Measurements from ENCODE around the gene FGF14. TPM values are rescaled to one million over a fixed set of nuclear protein-coding genes. Genes with fewer than 3 reads are reported as not detected.
"Not testable (repeated sequence)": the region's sequence is repeated elsewhere in the genome, so short reads cannot be mapped to it uniquely, and the experiment has no call there.

Gene FGF14
- polyA plus RNA-seq, 2 donors, result 0.04 to 0.29 TPM

- no peak overlapping the region for H3K4me3 ChIP-seq (ENCODE audit: low read depth in 1 of 2, low read length in 2 of 2)
- H3K36me3 ChIP-seq (ENCODE audit: control insufficient read depth in 2 of 2, insufficient read depth in 2 of 2, low read length in 1 of 2), result no peaks in the 10 kb centered on the region
- no peaks in the 10 kb centered on the region for H3K27me3 ChIP-seq (ENCODE audit: control insufficient read depth in 1 of 2, insufficient read depth in 2 of 2, low read length in 2 of 2)
- H3K9me3 ChIP-seq (ENCODE audit: control insufficient read depth in 2 of 2, insufficient read depth in 1 of 2, low read depth in 1 of 2, low read length in 1 of 2), result no peaks in the 10 kb centered on the region
- 62 to 67% methylated on average over 7 of the region's 7 CpGs for WGBS, 2 donors
- H3K27ac ChIP-seq (ENCODE audit: low read depth in 2 of 2, low read length in 1 of 2), result no peak overlapping the region
- no peaks in the 10 kb centered on the region for H3K4me1 ChIP-seq (ENCODE audit: control insufficient read depth in 2 of 2, insufficient read depth in 2 of 2, low read length in 1 of 2)
Measured at GRCh38 chr13:102012299-102013293, 389.3 kb downstream of the FGF14 start.

- H3K9me3 ChIP-seq (ENCODE audit: control insufficient read depth in 2 of 2, insufficient read depth in 1 of 2, low read depth in 1 of 2, low read length in 1 of 2); H3K27me3 ChIP-seq (ENCODE audit: control insufficient read depth in 1 of 2, insufficient read depth in 2 of 2, low read length in 2 of 2); H3K36me3 ChIP-seq (ENCODE audit: control insufficient read depth in 2 of 2, insufficient read depth in 2 of 2, low read length in 1 of 2); H3K27ac ChIP-seq (ENCODE audit: low read depth in 2 of 2, low read length in 1 of 2); H3K4me1 ChIP-seq (ENCODE audit: control insufficient read depth in 2 of 2, insufficient read depth in 2 of 2, low read length in 1 of 2); H3K4me3 ChIP-seq (ENCODE audit: low read depth in 1 of 2, low read length in 2 of 2): not testable (repeated sequence)
- 68 to 74% methylated on average over 5 of the region's 5 CpGs for WGBS, 2 donors
Measured at GRCh38 chr13:102011455-102011854, 390.4 kb downstream of the FGF14 start.

GRCh38 chr13:102003848-102004570 is 397.8 kb downstream of the FGF14 start:
- Histone ChIP-seq H3K36me3 (ENCODE audit: control insufficient read depth in 2 of 2, insufficient read depth in 2 of 2, low read length in 1 of 2) (no peaks in the 10 kb centered on the region), H3K27me3 (ENCODE audit: control insufficient read depth in 1 of 2, insufficient read depth in 2 of 2, low read length in 2 of 2) (no peaks in the 10 kb centered on the region), H3K9me3 (ENCODE audit: control insufficient read depth in 2 of 2, insufficient read depth in 1 of 2, low read depth in 1 of 2, low read length in 1 of 2) (no peaks in the 10 kb centered on the region), H3K27ac (ENCODE audit: low read depth in 2 of 2, low read length in 1 of 2) (no peak overlapping the region), H3K4me1 (ENCODE audit: control insufficient read depth in 2 of 2, insufficient read depth in 2 of 2, low read length in 1 of 2) (no peaks in the 10 kb centered on the region), H3K4me3 (ENCODE audit: low read depth in 1 of 2, low read length in 2 of 2) (no peak overlapping the region)
- WGBS, 2 donors, result 71 to 76% methylated on average over 5 of the region's 5 CpGs

GRCh38 chr13:102002287-102002686 is 399.6 kb downstream of the FGF14 start:
- H3K4me3 ChIP-seq (ENCODE audit: low read depth in 1 of 2, low read length in 2 of 2), result no peak overlapping the region
- no peaks in the 10 kb centered on the region for H3K36me3 ChIP-seq (ENCODE audit: control insufficient read depth in 2 of 2, insufficient read depth in 2 of 2, low read length in 1 of 2)
- no peak overlapping the region for H3K27ac ChIP-seq (ENCODE audit: low read depth in 2 of 2, low read length in 1 of 2)
- no peaks in the 10 kb centered on the region for H3K27me3 ChIP-seq (ENCODE audit: control insufficient read depth in 1 of 2, insufficient read depth in 2 of 2, low read length in 2 of 2)
- H3K9me3 ChIP-seq (ENCODE audit: control insufficient read depth in 2 of 2, insufficient read depth in 1 of 2, low read depth in 1 of 2, low read length in 1 of 2), result no peaks in the 10 kb centered on the region
- no peaks in the 10 kb centered on the region for H3K4me1 ChIP-seq (ENCODE audit: control insufficient read depth in 2 of 2, insufficient read depth in 2 of 2, low read length in 1 of 2)
- 73 to 80% methylated on average over 3 of the region's 3 CpGs for WGBS, 2 donors

GRCh38 chr13:102000764-102001163 is 401.1 kb downstream of the FGF14 start:
- H3K9me3 ChIP-seq (ENCODE audit: control insufficient read depth in 2 of 2, insufficient read depth in 1 of 2, low read depth in 1 of 2, low read length in 1 of 2), result no peaks in the 10 kb centered on the region
- H3K4me1 ChIP-seq (ENCODE audit: control insufficient read depth in 2 of 2, insufficient read depth in 2 of 2, low read length in 1 of 2), result no peaks in the 10 kb centered on the region
- H3K27ac ChIP-seq (ENCODE audit: low read depth in 2 of 2, low read length in 1 of 2), result no peak overlapping the region
- H3K4me3 ChIP-seq (ENCODE audit: low read depth in 1 of 2, low read length in 2 of 2), result no peak overlapping the region
- H3K36me3 ChIP-seq (ENCODE audit: control insufficient read depth in 2 of 2, insufficient read depth in 2 of 2, low read length in 1 of 2), result no peaks in the 10 kb centered on the region
- H3K27me3 ChIP-seq (ENCODE audit: control insufficient read depth in 1 of 2, insufficient read depth in 2 of 2, low read length in 2 of 2), result no peaks in the 10 kb centered on the region

GRCh38 chr13:101998129-101998528 is 403.7 kb downstream of the FGF14 start:
- no peaks in the 10 kb centered on the region for H3K27me3 ChIP-seq (ENCODE audit: control insufficient read depth in 1 of 2, insufficient read depth in 2 of 2, low read length in 2 of 2)
- no peaks in the 10 kb centered on the region for H3K36me3 ChIP-seq (ENCODE audit: control insufficient read depth in 2 of 2, insufficient read depth in 2 of 2, low read length in 1 of 2)
- no peaks in the 10 kb centered on the region for H3K4me1 ChIP-seq (ENCODE audit: control insufficient read depth in 2 of 2, insufficient read depth in 2 of 2, low read length in 1 of 2)
- no peaks in the 10 kb centered on the region for H3K9me3 ChIP-seq (ENCODE audit: control insufficient read depth in 2 of 2, insufficient read depth in 1 of 2, low read depth in 1 of 2, low read length in 1 of 2)
- 90 to 91% methylated on average over 1 of the region's 1 CpG for WGBS, 2 donors
- no peak overlapping the region for H3K4me3 ChIP-seq (ENCODE audit: low read depth in 1 of 2, low read length in 2 of 2)
- H3K27ac ChIP-seq (ENCODE audit: low read depth in 2 of 2, low read length in 1 of 2), result no peak overlapping the region

- Histone ChIP-seq H3K27ac (ENCODE audit: low read depth in 2 of 2, low read length in 1 of 2) (no peak overlapping the region), H3K27me3 (ENCODE audit: control insufficient read depth in 1 of 2, insufficient read depth in 2 of 2, low read length in 2 of 2) (no peaks in the 10 kb centered on the region), H3K4me3 (ENCODE audit: low read depth in 1 of 2, low read length in 2 of 2) (no peak overlapping the region), H3K36me3 (ENCODE audit: control insufficient read depth in 2 of 2, insufficient read depth in 2 of 2, low read length in 1 of 2) (no peaks in the 10 kb centered on the region), H3K4me1 (ENCODE audit: control insufficient read depth in 2 of 2, insufficient read depth in 2 of 2, low read length in 1 of 2) (no peaks in the 10 kb centered on the region), H3K9me3 (ENCODE audit: control insufficient read depth in 2 of 2, insufficient read depth in 1 of 2, low read depth in 1 of 2, low read length in 1 of 2) (no peaks in the 10 kb centered on the region)
- 91 to 92% methylated on average over 3 of the region's 3 CpGs for WGBS, 2 donors
Measured at GRCh38 chr13:101996954-101997353, 404.9 kb downstream of the FGF14 start.

GRCh38 chr13:101989798-101990350 is 412.0 kb downstream of the FGF14 start:
- H3K9me3 ChIP-seq (ENCODE audit: control insufficient read depth in 2 of 2, insufficient read depth in 1 of 2, low read depth in 1 of 2, low read length in 1 of 2), result no peaks in the 10 kb centered on the region
- H3K27me3 ChIP-seq (ENCODE audit: control insufficient read depth in 1 of 2, insufficient read depth in 2 of 2, low read length in 2 of 2), result no peaks in the 10 kb centered on the region
- H3K27ac ChIP-seq (ENCODE audit: low read depth in 2 of 2, low read length in 1 of 2), result no peak overlapping the region
- 34 to 55% methylated on average over 5 of the region's 5 CpGs for WGBS, 2 donors
- H3K36me3 ChIP-seq (ENCODE audit: control insufficient read depth in 2 of 2, insufficient read depth in 2 of 2, low read length in 1 of 2), result no peaks in the 10 kb centered on the region
- H3K4me1 ChIP-seq (ENCODE audit: control insufficient read depth in 2 of 2, insufficient read depth in 2 of 2, low read length in 1 of 2), result no peaks in the 10 kb centered on the region
- no peak overlapping the region for H3K4me3 ChIP-seq (ENCODE audit: low read depth in 1 of 2, low read length in 2 of 2)

- H3K9me3 ChIP-seq (ENCODE audit: control insufficient read depth in 2 of 2, insufficient read depth in 1 of 2, low read depth in 1 of 2, low read length in 1 of 2), result no peaks in the 10 kb centered on the region
- H3K27ac ChIP-seq (ENCODE audit: low read depth in 2 of 2, low read length in 1 of 2), result no peak overlapping the region
- no peaks in the 10 kb centered on the region for H3K27me3 ChIP-seq (ENCODE audit: control insufficient read depth in 1 of 2, insufficient read depth in 2 of 2, low read length in 2 of 2)
- H3K4me3 ChIP-seq (ENCODE audit: low read depth in 1 of 2, low read length in 2 of 2), result no peak overlapping the region
- no peaks in the 10 kb centered on the region for H3K36me3 ChIP-seq (ENCODE audit: control insufficient read depth in 2 of 2, insufficient read depth in 2 of 2, low read length in 1 of 2)
- no peaks in the 10 kb centered on the region for H3K4me1 ChIP-seq (ENCODE audit: control insufficient read depth in 2 of 2, insufficient read depth in 2 of 2, low read length in 1 of 2)
- 79 to 81% methylated on average over 4 of the region's 4 CpGs for WGBS, 2 donors
Measured at GRCh38 chr13:101988140-101988539, 413.7 kb downstream of the FGF14 start.
